OCI-M1 (cell line): Measurements from ENCODE around the gene SUSD3.

Experiments
- DNase-seq: peaks from one replicate; lab custom pipeline; 2025; lab: John Stamatoyannopoulos, UW

The SUSD3 gene

GRCh38 chr9:93076101-93076791 is 17.7 kb downstream of the SUSD3 start:
- no peak for DNase-seq

- no peak for DNase-seq
Observed at GRCh38 chr9:93076792-93077128, 18.3 kb downstream of the SUSD3 start.

GRCh38 chr9:93077367-93077766 is 18.9 kb downstream of the SUSD3 start:
- no peak for DNase-seq

GRCh38 chr9:93077811-93078210 is 19.3 kb downstream of the SUSD3 start:
- DNase-seq, result no peak

- DNase-seq, result no peak
Observed at GRCh38 chr9:93079371-93079770, 20.9 kb downstream of the SUSD3 start.

- no peak for DNase-seq
Observed at GRCh38 chr9:93080406-93080805, 21.9 kb downstream of the SUSD3 start.

- no peak for DNase-seq
Observed at GRCh38 chr9:93081081-93081529, 22.6 kb downstream of the SUSD3 start.

GRCh38 chr9:93081931-93082330 is 23.4 kb downstream of the SUSD3 start:
- DNase-seq, result no peak

GRCh38 chr9:93082841-93083411 is 24.4 kb downstream of the SUSD3 start:
- no peak for DNase-seq

GRCh38 chr9:93083592-93084470 is 25.3 kb downstream of the SUSD3 start:
- DNase-seq, result peak; percentile 83

- no peak for DNase-seq
Observed at GRCh38 chr9:93084471-93084881, 26.0 kb downstream of the SUSD3 start.

- no peak for DNase-seq
Observed at GRCh38 chr9:93085676-93086075, 27.2 kb downstream of the SUSD3 start.

GRCh38 chr9:93086447-93087224 is 28.1 kb downstream of the SUSD3 start:
- no peak for DNase-seq

GRCh38 chr9:93087971-93088655 is 29.6 kb downstream of the SUSD3 start:
- DNase-seq, result no peak

GRCh38 chr9:93088656-93089015 is 30.1 kb downstream of the SUSD3 start:
- DNase-seq, result no peak

GRCh38 chr9:93089024-93089423 is 30.5 kb downstream of the SUSD3 start:
- DNase-seq, result no peak

- no peak for DNase-seq
Observed at GRCh38 chr9:93089481-93089991, 31.0 kb downstream of the SUSD3 start.

GRCh38 chr9:93090091-93090655 is 31.7 kb downstream of the SUSD3 start:
- DNase-seq, result no peak

GRCh38 chr9:93091056-93091452 is 32.6 kb downstream of the SUSD3 start:
- no peak for DNase-seq

GRCh38 chr9:93091453-93092081 is 33.1 kb downstream of the SUSD3 start:
- peak; percentile 23 for DNase-seq
